HG03135 (cell line): ENCODE measurements around the gene GNG13.
"Not testable (repeated sequence)": the region's sequence is repeated elsewhere in the genome, so short reads cannot be mapped to it uniquely, and the experiment has no call there.

Experiments used
- ATAC-seq: cut with Tn5 transposase; IDR thresholded peaks from one replicate; pipeline ENCODE4 v1.9.1; 2021; ENCODE audit warnings: mild to moderate bottlenecking, moderate library complexity; ENCODE audit not compliant: unreplicated experiment

GNG13 gene

GRCh38 chr16:832652-833336 is 32.3 kb upstream of the GNG13 start:
- no peak for ATAC-seq

- no peak for ATAC-seq
These were observed 31.3 kb upstream of the GNG13 start for GRCh38 chr16:831571-832413.

- no peak for ATAC-seq
These were observed 30.5 kb upstream of the GNG13 start for GRCh38 chr16:830871-831570.

- ATAC-seq: no peak
These were observed 29.8 kb upstream of the GNG13 start for GRCh38 chr16:830107-830870.

- no peak for ATAC-seq
These were observed 28.4 kb upstream of the GNG13 start for GRCh38 chr16:828891-829290.

- no peak for ATAC-seq
These were observed 27.0 kb upstream of the GNG13 start for GRCh38 chr16:827513-827912.

- ATAC-seq: no peak
These were observed 25.0 kb upstream of the GNG13 start for GRCh38 chr16:825341-826061.

GRCh38 chr16:824601-825000 is 24.1 kb upstream of the GNG13 start:
- ATAC-seq: no peak

- ATAC-seq: no peak
These were observed 23.7 kb upstream of the GNG13 start for GRCh38 chr16:824194-824593.

GRCh38 chr16:822909-823297 is 22.4 kb upstream of the GNG13 start:
- ATAC-seq: no peak

- ATAC-seq: no peak
These were observed 21.8 kb upstream of the GNG13 start for GRCh38 chr16:822174-822908.

GRCh38 chr16:821751-822150 is 21.2 kb upstream of the GNG13 start:
- no peak for ATAC-seq

- no peak for ATAC-seq
These were observed 20.2 kb upstream of the GNG13 start for GRCh38 chr16:820748-821147.

GRCh38 chr16:820044-820408 is 19.5 kb upstream of the GNG13 start:
- not testable (repeated sequence) for ATAC-seq

- no peak for ATAC-seq
These were observed 19.0 kb upstream of the GNG13 start for GRCh38 chr16:819336-820043.

GRCh38 chr16:818592-818991 is 18.1 kb upstream of the GNG13 start:
- ATAC-seq: no peak

GRCh38 chr16:818132-818531 is 17.6 kb upstream of the GNG13 start:
- no peak for ATAC-seq

- no peak for ATAC-seq
These were observed 16.7 kb upstream of the GNG13 start for GRCh38 chr16:817001-817906.
